GM12873 (cell line): Measurements from ENCODE around the gene COL20A1.

Source experiments
- TF ChIP-seq, protein P1 (sequence below): IDR thresholded peaks from 2 replicates; pipeline ENCODE4 v1.5.1; 2012; ENCODE audit warnings: low read depth, mild to moderate bottlenecking, moderate library complexity, low read length, control low read depth; ENCODE audit not compliant: insufficient read depth; ENCODE audit errors: missing control alignments

Gene COL20A1

GRCh38 chr20:63255931-63256704, 36.9 kb upstream of the COL20A1 start:
- TF ChIP-seq, protein P1, sequence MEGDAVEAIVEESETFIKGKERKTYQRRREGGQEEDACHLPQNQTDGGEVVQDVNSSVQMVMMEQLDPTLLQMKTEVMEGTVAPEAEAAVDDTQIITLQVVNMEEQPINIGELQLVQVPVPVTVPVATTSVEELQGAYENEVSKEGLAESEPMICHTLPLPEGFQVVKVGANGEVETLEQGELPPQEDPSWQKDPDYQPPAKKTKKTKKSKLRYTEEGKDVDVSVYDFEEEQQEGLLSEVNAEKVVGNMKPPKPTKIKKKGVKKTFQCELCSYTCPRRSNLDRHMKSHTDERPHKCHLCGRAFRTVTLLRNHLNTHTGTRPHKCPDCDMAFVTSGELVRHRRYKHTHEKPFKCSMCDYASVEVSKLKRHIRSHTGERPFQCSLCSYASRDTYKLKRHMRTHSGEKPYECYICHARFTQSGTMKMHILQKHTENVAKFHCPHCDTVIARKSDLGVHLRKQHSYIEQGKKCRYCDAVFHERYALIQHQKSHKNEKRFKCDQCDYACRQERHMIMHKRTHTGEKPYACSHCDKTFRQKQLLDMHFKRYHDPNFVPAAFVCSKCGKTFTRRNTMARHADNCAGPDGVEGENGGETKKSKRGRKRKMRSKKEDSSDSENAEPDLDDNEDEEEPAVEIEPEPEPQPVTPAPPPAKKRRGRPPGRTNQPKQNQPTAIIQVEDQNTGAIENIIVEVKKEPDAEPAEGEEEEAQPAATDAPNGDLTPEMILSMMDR, result no peak

DNA sequence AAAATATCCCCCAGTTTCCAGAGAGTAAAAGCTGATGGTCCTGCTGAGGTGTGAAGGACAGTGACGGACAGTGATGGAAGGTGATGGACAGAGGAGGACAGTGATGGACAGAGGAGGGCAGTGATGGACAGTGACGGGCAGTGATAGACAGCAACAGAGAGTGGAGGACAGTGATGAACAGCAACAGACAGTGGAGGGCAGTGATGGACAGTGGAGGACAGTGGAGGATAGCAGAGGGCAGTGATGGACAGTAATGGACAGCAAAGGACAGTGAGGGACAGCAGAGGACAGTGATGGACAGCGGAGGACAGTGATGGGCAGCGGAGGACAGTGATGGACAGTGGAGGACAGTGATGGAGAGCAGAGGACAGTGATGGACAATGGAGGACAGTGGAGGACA, 36.0 kb upstream of the COL20A1 start:
- TF ChIP-seq, protein P1, result no peak

DNA sequence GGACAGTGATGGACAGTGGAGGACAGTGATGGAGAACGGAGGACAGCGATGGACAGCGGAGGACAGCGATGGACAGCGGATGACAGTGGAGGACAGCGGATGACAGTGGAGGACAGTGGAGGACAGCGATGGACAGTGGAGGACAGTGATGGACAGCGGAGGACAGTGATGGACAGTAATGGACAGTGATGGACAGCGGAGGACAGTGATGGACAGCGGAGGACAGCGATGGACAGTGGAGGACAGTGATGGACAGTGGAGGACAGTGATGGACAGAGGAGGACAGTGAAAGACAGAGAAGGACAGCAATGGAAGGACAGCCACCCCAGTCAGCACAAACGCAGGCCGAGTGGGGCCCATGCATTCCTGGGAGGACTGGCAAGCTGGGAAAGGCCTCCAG, 35.4 kb upstream of the COL20A1 start:
- TF ChIP-seq, protein P1, result no peak

GRCh38 chr20:63258781-63259180, 34.2 kb upstream of the COL20A1 start:
- TF ChIP-seq, protein P1, result no peak

DNA sequence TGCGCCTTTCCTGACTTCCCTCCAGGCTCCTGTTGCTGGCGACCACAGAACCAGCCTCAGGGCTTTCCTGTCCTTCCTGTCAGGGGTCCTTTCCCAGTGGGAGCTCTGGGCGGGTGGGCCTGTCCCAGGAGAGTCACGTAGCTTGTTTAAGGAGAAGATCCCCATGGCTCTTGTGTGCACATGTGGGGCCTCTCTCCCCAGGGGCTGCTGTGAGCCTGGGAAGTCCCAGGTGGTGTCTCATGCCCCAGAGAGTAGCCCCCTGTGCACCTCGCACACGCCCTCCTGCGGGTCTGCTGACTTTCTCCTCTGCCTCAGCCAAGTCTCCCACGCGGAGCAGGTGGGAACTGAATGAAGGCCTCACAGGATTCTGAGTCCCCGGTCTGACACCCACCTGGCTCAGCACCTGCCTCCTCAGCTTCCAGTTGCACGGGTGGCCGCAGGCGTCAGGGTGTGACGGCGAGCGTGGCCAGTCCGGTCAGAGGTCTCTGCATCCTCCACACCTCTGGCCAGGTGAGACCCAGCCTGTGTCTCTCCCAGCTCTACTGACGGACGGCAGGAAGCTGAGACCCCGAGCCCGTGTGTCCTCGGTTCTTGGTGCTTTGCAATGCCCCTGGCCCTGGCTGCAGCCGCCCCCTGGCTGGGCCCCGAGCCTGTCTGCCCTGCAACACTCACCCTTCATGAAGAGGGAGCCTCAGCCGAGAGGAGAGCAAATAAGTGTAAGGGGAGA, 33.1 kb upstream of the COL20A1 start:
- TF ChIP-seq, protein P1, result no peak

- TF ChIP-seq, protein P1, result no peak
These were observed 32.5 kb upstream of the COL20A1 start for GRCh38 chr20:63260521-63260920.

GRCh38 chr20:63261060-63261794, 31.8 kb upstream of the COL20A1 start:
- TF ChIP-seq, protein P1, result no peak
